ENCODE results near the gene FRMD5. TPM values are rescaled to one million over a fixed set of nuclear protein-coding genes. Genes with fewer than 3 reads are reported as not detected.

FRMD5 gene
- total and polyA plus RNA-seq, 7 donors, result 0.41 to 1.8 (median 0.92) TPM

DNA sequence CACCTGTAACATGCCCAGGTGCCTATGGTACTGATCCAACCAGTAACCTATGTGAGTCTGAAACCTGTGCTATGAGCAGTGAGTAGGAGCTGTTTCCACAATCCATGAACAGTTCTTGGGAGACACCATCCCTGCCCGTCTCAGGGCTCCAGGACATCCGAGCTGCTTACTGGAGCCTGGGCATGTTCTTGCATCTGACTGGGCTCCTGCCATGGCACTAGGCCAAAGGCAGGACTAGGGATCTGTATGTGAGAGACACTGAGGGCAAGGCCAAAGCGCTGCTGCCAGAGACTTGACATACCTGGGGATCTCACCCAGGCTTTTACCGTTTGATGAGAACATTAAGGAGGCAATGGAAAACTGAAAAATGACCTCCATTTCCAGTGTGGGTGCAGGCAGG lies 308.5 kb downstream of the FRMD5 start:
- H3K4me3 ChIP-seq, result no peak overlapping the region
- WGBS, 2 donors, result 87 to 91% methylated on average over 4 of the region's 4 CpGs
- intact Hi-C loops (cut with DNase I), result no loop called here
- TF ChIP-seq POLR2AphosphoS5 (IDR thresholded peaks at IDR 0.05) (no peak), EP300 (IDR thresholded peaks at IDR 0.05) (no peak), POLR2A (IDR thresholded peaks at IDR 0.05) (no peak)
- TF ChIP-seq, protein P1, sequence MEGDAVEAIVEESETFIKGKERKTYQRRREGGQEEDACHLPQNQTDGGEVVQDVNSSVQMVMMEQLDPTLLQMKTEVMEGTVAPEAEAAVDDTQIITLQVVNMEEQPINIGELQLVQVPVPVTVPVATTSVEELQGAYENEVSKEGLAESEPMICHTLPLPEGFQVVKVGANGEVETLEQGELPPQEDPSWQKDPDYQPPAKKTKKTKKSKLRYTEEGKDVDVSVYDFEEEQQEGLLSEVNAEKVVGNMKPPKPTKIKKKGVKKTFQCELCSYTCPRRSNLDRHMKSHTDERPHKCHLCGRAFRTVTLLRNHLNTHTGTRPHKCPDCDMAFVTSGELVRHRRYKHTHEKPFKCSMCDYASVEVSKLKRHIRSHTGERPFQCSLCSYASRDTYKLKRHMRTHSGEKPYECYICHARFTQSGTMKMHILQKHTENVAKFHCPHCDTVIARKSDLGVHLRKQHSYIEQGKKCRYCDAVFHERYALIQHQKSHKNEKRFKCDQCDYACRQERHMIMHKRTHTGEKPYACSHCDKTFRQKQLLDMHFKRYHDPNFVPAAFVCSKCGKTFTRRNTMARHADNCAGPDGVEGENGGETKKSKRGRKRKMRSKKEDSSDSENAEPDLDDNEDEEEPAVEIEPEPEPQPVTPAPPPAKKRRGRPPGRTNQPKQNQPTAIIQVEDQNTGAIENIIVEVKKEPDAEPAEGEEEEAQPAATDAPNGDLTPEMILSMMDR (IDR thresholded peaks at IDR 0.05), result no peak
- H3K27me3 ChIP-seq, result no peaks in the 10 kb centered on the region
- no peaks in the 10 kb centered on the region for H3K36me3 ChIP-seq
- no peaks in the 10 kb centered on the region for H3K4me1 ChIP-seq
- no peak for DNase-seq
- no peak overlapping the region for H3K27ac ChIP-seq
- H3K9me3 ChIP-seq, result no peaks in the 10 kb centered on the region

GRCh38 chr15:43883571-43883970 lies 311.5 kb downstream of the FRMD5 start:
- intact Hi-C loops (cut with DNase I), result no loop called here
- H3K4me3 ChIP-seq, result no peak overlapping the region
- H3K36me3 ChIP-seq, result peaks cover 0 to 3% (median 0%) of the 10 kb centered on the region in 4 donors
- DNase-seq, result no peak
- no peaks in the 10 kb centered on the region for H3K9me3 ChIP-seq
- H3K27me3 ChIP-seq, result no peaks in the 10 kb centered on the region
- 96 to 97% methylated on average over 3 of the region's 3 CpGs for WGBS, 2 donors
- no peak overlapping the region for H3K27ac ChIP-seq
- H3K4me1 ChIP-seq, result no peaks in the 10 kb centered on the region
- TF ChIP-seq POLR2A (IDR thresholded peaks at IDR 0.05), result no peak
- TF ChIP-seq POLR2AphosphoS5 (IDR thresholded peaks at IDR 0.05), result no peak
- TF ChIP-seq EP300 (IDR thresholded peaks at IDR 0.05), result no peak
- TF ChIP-seq, protein P1 (IDR thresholded peaks at IDR 0.05), result no peak

GRCh38 chr15:43881944-43882343 lies 313.1 kb downstream of the FRMD5 start:
- Histone ChIP-seq H3K27me3 (no peaks in the 10 kb centered on the region), H3K36me3 (peaks cover 0 to 3% (median 0%) of the 10 kb centered on the region in 4 donors), H3K27ac (no peak overlapping the region), H3K4me3 (no peak overlapping the region), H3K4me1 (no peaks in the 10 kb centered on the region), H3K9me3 (no peaks in the 10 kb centered on the region)
- TF ChIP-seq POLR2AphosphoS5 (IDR thresholded peaks at IDR 0.05) (no peak), POLR2A (IDR thresholded peaks at IDR 0.05) (no peak), EP300 (IDR thresholded peaks at IDR 0.05) (no peak)
- TF ChIP-seq, protein P1 (IDR thresholded peaks at IDR 0.05), result no peak
- 88 to 91% methylated on average over 7 of the region's 7 CpGs for WGBS, 2 donors
- DNase-seq, result no peak
- intact Hi-C loops (cut with DNase I), result no loop called here

GRCh38 chr15:43881245-43881644 lies 313.8 kb downstream of the FRMD5 start:
- 95% methylated on average over 4 of the region's 4 CpGs for WGBS, 2 donors
- DNase-seq, result no peak
- intact Hi-C loops (cut with DNase I), result no loop called here
- no peak overlapping the region for H3K27ac ChIP-seq
- no peaks in the 10 kb centered on the region for H3K27me3 ChIP-seq
- no peaks in the 10 kb centered on the region for H3K4me1 ChIP-seq
- H3K9me3 ChIP-seq, result no peaks in the 10 kb centered on the region
- peaks cover 0 to 3% (median 0%) of the 10 kb centered on the region in 4 donors for H3K36me3 ChIP-seq
- no peak overlapping the region for H3K4me3 ChIP-seq
- TF ChIP-seq POLR2A (IDR thresholded peaks at IDR 0.05), result no peak

- Histone ChIP-seq H3K4me3 (no peak overlapping the region), H3K27me3 (no peaks in the 10 kb centered on the region), H3K4me1 (no peaks in the 10 kb centered on the region), H3K27ac (no peak overlapping the region), H3K9me3 (no peaks in the 10 kb centered on the region), H3K36me3 (peaks cover 0 to 3% (median 0%) of the 10 kb centered on the region in 4 donors)
- no peak for DNase-seq
- WGBS, 2 donors, result 89 to 95% methylated on average over 5 of the region's 5 CpGs
- TF ChIP-seq, protein P1 (IDR thresholded peaks at IDR 0.05), result no peak
- no peak for TF ChIP-seq EP300 (IDR thresholded peaks at IDR 0.05)
- TF ChIP-seq POLR2AphosphoS5 (IDR thresholded peaks at IDR 0.05), result no peak
- no peak for TF ChIP-seq POLR2A (IDR thresholded peaks at IDR 0.05)
- intact Hi-C loops (cut with DNase I), result no loop called here
Measured at GRCh38 chr15:43880406-43881194, 314.5 kb downstream of the FRMD5 start.

Data from sigmoid colon (tissue), 7 donors.